Natural killer cell (primary cell): Measurements from ENCODE around the gene PTPRJ. TPM values are rescaled to one million over a fixed set of nuclear protein-coding genes. Genes with fewer than 3 reads are reported as not detected.

ENCODE experiments used
- ATAC-seq, 3 donors: fragments of 150-1000 bp in 2 of 3; fragments of 200-7000 bp in 1 of 3; cut with Tn5 transposase; 1 replicate in 1 of 3; 2 replicates in 2 of 3; pipeline ENCODE4 v1.10.0; 2021; ENCODE audit warnings: mild to moderate bottlenecking in 2 of 3, moderate library complexity in 2 of 3
- DNase-seq, 2 donors: peaks; one replicate each; pipeline versions ENCODE4 v3.0.0 to v3.0.0-alpha.2; 2013 to 2021; ENCODE audit warnings: mixed read lengths in 1 of 2
- H3K27ac ChIP-seq: one replicate; pipeline ENCODE4 v1.5.1; 2013; ENCODE audit warnings: mild to moderate bottlenecking, low read length
- H3K27me3 ChIP-seq: one replicate; pipeline ENCODE4 v1.6.1; 2013; ENCODE audit warnings: low read length; ENCODE audit not compliant: control insufficient read depth, insufficient read depth
- H3K36me3 ChIP-seq: one replicate; pipeline ENCODE4 v1.6.1; 2013; ENCODE audit warnings: low read length; ENCODE audit not compliant: control insufficient read depth, insufficient read depth
- H3K4me1 ChIP-seq: one replicate; pipeline ENCODE4 v1.6.1; 2013; ENCODE audit warnings: low read length; ENCODE audit not compliant: control insufficient read depth, insufficient read depth
- H3K4me3 ChIP-seq: one replicate; pipeline ENCODE4 v1.5.1; 2013; ENCODE audit warnings: low read length
- H3K9me3 ChIP-seq: one replicate; pipeline ENCODE4 v1.6.1; 2013; ENCODE audit warnings: low read length; ENCODE audit not compliant: control insufficient read depth, insufficient read depth
- H3K27ac Mint-ChIP-seq, 2 donors: one replicate each; pipeline ENCODE4 v1.8.0; 2022; ENCODE audit warnings: mild to moderate bottlenecking in 2 of 2, mixed read lengths in 2 of 2, moderate library complexity in 1 of 2
- H3K27me3 Mint-ChIP-seq, 2 donors: one replicate each; pipeline ENCODE4 v1.8.0; 2022; ENCODE audit warnings: low read depth in 2 of 2, mixed read lengths in 2 of 2
- H3K36me3 Mint-ChIP-seq: one replicate; pipeline ENCODE4 v1.8.0; 2022; ENCODE audit warnings: mixed read lengths
- H3K4me1 Mint-ChIP-seq, 2 donors: one replicate each; pipeline ENCODE4 v1.8.0; 2022; ENCODE audit warnings: mixed read lengths in 2 of 2
- H3K4me3 Mint-ChIP-seq: one replicate; pipeline ENCODE4 v1.8.0; 2022; ENCODE audit warnings: mild to moderate bottlenecking, moderate library complexity, mixed read lengths
- H3K9me3 Mint-ChIP-seq, 2 donors: one replicate each; pipeline ENCODE4 v1.8.0; 2022; ENCODE audit warnings: mixed read lengths in 2 of 2
- CTCF ChIP-seq: fragments of 200-600 bp; IDR thresholded peaks from one replicate; pipeline ENCODE4 v1.8.0; 2022; ENCODE audit warnings: antibody characterized with exemption
- WGBS: methylation state at CpG from one replicate; pipeline ENCODE4 v1.1.7; 2013; ENCODE audit warnings: missing lambda C conversion rate; ENCODE audit not compliant: insufficient coverage; 5-methylcytosine and 5-hydroxymethylcytosine counted together
- intact Hi-C: fragments of 100-400 bp; cut with micrococcal nuclease; formaldehyde crosslinking; loops from one replicate; pipeline ENCODE4 v1.14.2; 2022
- total RNA-seq, 4 donors: library from RNA; stranded (reverse); fragments of 120-200 nt in 1 of 4; gene quantifications; one replicate each; pipeline versions ENCODE4 v1.2.3 to v1.2.4, GENCODE V29; 2013 to 2022

The PTPRJ gene
- total RNA-seq, 3 donors from 2014 or later (not counting 1 experiment from before 2014, with no cell fraction given): 110 to 127 (median 111) TPM

- Histone ChIP-seq H3K4me3 (no peak overlapping the region), H3K36me3 (no peaks in the 10 kb centered on the region), H3K27ac (peak overlapping the region; percentile 72), H3K9me3 (no peaks in the 10 kb centered on the region), H3K4me1 (peaks cover 85% of the 10 kb centered on the region), H3K27me3 (no peaks in the 10 kb centered on the region)
- 82% methylated on average over 14 of the region's 15 CpGs for WGBS
- intact Hi-C loops: loop anchor here (5.0 kb wide), 1 partner anchor 36 kb away; the partner anchor contains the start of gene PTPRJ
- ATAC-seq: no peak
- Mint-ChIP-seq H3K36me3 (no peaks in the 10 kb centered on the region), H3K9me3 (no peaks in the 10 kb centered on the region), H3K4me1 (peaks cover 74 to 85% of the 10 kb centered on the region in 2 donors), H3K4me3 (peak overlapping the region; percentile 59), H3K27ac (peak overlapping the region; percentile 99), H3K27me3 (no peaks in the 10 kb centered on the region)
- peak in 1 of 2 donors; percentile 27 for DNase-seq
- no peak for TF ChIP-seq CTCF
These were observed 38.3 kb downstream of the PTPRJ start for GRCh38 chr11:48018528-48019216.

GRCh38 chr11:48019217-48019584 lies 38.8 kb downstream of the PTPRJ start:
- peaks cover 71 to 82% of the 10 kb centered on the region in 2 donors for H3K4me1 Mint-ChIP-seq
- peak overlapping the region; percentile 25 for H3K4me3 Mint-ChIP-seq
- no peaks in the 10 kb centered on the region for H3K36me3 ChIP-seq
- H3K4me3 ChIP-seq: no peak overlapping the region
- WGBS: 71% methylated on average over 2 of the region's 6 CpGs
- intact Hi-C loops: loop anchor here (5.0 kb wide), 1 partner anchor 37 kb away; the partner anchor contains the start of gene PTPRJ
- H3K36me3 Mint-ChIP-seq: no peaks in the 10 kb centered on the region
- H3K9me3 Mint-ChIP-seq: no peaks in the 10 kb centered on the region
- DNase-seq (peak in 1 of 2 donors; percentile 43), ATAC-seq (peak; percentile 24 to 54 (median 45))
- H3K4me1 ChIP-seq: peaks cover 80% of the 10 kb centered on the region
- no peaks in the 10 kb centered on the region for H3K9me3 ChIP-seq
- H3K27me3 ChIP-seq: no peaks in the 10 kb centered on the region
- no peak for TF ChIP-seq CTCF
- H3K27me3 Mint-ChIP-seq: no peaks in the 10 kb centered on the region
- peak overlapping the region; percentile 99 for H3K27ac Mint-ChIP-seq
- H3K27ac ChIP-seq: peak overlapping the region; percentile 72

GRCh38 chr11:48019595-48019994 lies 39.2 kb downstream of the PTPRJ start:
- peaks cover 2% of the 10 kb centered on the region for H3K36me3 ChIP-seq
- no peak for DNase-seq
- no peaks in the 10 kb centered on the region for H3K27me3 Mint-ChIP-seq
- WGBS: 84% methylated on average over 7 of the region's 8 CpGs
- peaks cover 73 to 83% of the 10 kb centered on the region in 2 donors for H3K4me1 Mint-ChIP-seq
- intact Hi-C loops: loop anchor here (5.0 kb wide), 1 partner anchor 37 kb away; the partner anchor contains the start of gene PTPRJ
- H3K4me1 ChIP-seq: peaks cover 78% of the 10 kb centered on the region
- no peak for ATAC-seq
- no peak for TF ChIP-seq CTCF
- H3K27me3 ChIP-seq: no peaks in the 10 kb centered on the region
- peak overlapping the region; percentile 17 for H3K4me3 Mint-ChIP-seq
- H3K9me3 Mint-ChIP-seq: no peaks in the 10 kb centered on the region
- H3K9me3 ChIP-seq: no peaks in the 10 kb centered on the region
- peak overlapping the region; percentile 99 for H3K27ac Mint-ChIP-seq
- no peak overlapping the region for H3K4me3 ChIP-seq
- no peaks in the 10 kb centered on the region for H3K36me3 Mint-ChIP-seq
- peak overlapping the region; percentile 72 for H3K27ac ChIP-seq
